ENCODE measurements around the gene GRN. TPM values are rescaled to one million over a fixed set of nuclear protein-coding genes. Genes with fewer than 3 reads are reported as not detected.
A peak's percentile ranks its signal among the peaks of the same experiment; 100 is the strongest.

Gene GRN
- total and polyA plus RNA-seq, 9 of the 15 experiments (the other 6 are each of a cell fraction or from before 2014, with no cell fraction given), result 5.4 to 75.3 (median 20.7) TPM

DNA sequence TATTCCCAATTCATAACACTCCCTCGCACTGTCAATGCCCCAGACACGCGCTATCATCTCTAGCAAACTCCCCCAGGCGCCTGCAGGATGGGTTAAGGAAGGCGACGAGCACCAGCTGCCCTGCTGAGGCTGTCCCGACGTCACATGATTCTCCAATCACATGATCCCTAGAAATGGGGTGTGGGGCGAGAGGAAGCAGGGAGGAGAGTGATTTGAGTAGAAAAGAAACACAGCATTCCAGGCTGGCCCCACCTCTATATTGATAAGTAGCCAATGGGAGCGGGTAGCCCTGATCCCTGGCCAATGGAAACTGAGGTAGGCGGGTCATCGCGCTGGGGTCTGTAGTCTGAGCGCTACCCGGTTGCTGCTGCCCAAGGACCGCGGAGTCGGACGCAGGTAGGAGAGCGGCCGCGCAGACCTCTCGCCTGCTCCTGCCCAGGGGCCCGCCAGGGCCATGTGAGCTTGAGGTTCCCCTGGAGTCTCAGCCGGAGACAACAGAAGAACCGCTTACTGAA lies at the start of gene GRN (continued):
- TF ChIP-seq REST (IDR thresholded peaks at IDR 0.05; ENCODE audit: borderline replicate concordance) (peak; percentile 87), REST (CRISPR knock-in tag; IDR thresholded peaks at IDR 0.05; ENCODE audit: low read depth) (no peak), ELF4 (CRISPR knock-in tag; IDR thresholded peaks at IDR 0.05) (0 out of 2 replicates have a peak, but pooled peaks have one; percentile 30), TAF7 (tag; IDR thresholded peaks at IDR 0.05) (peak; percentile 28; the same call in 1 of the 2 replicates), THRB (CRISPR knock-in tag; conservative IDR thresholded peaks at IDR 0.05) (no peak), ATF1 (CRISPR knock-in tag; IDR thresholded peaks at IDR 0.05) (no peak), ATF1 (tag; IDR thresholded peaks at IDR 0.05) (peak; percentile 83), RAD21 (CRISPR knock-in tag; conservative IDR thresholded peaks at IDR 0.05 in 1 of 2, IDR thresholded peaks at IDR 0.05 in 1 of 2) (no peak), RFX5 (IDR thresholded peaks at IDR 0.05; ENCODE audit: low read depth, low read length) (no peak), FOS (IDR thresholded peaks at IDR 0.05; ENCODE audit: extremely low read depth, insufficient read length) (peak; percentile 92), ZC3H4 (CRISPR knock-in tag; IDR thresholded peaks at IDR 0.05; ENCODE audit: borderline replicate concordance) (no peak), COPS2 (conservative IDR thresholded peaks at IDR 0.05) (no peak), ZBTB33 (CRISPR knock-in tag; IDR thresholded peaks at IDR 0.05) (0 out of 2 replicates have a peak, but pooled peaks have one; percentile 34), RNF2 (IDR thresholded peaks at IDR 0.05) (peak; percentile 40; the same call in 1 of the 2 replicates), SUPT5H (IDR thresholded peaks at IDR 0.05) (peak; percentile 73), ZNF311 (CRISPR knock-in tag; IDR thresholded peaks at IDR 0.05) (no peak)
- TF ChIP-seq, protein P1, sequence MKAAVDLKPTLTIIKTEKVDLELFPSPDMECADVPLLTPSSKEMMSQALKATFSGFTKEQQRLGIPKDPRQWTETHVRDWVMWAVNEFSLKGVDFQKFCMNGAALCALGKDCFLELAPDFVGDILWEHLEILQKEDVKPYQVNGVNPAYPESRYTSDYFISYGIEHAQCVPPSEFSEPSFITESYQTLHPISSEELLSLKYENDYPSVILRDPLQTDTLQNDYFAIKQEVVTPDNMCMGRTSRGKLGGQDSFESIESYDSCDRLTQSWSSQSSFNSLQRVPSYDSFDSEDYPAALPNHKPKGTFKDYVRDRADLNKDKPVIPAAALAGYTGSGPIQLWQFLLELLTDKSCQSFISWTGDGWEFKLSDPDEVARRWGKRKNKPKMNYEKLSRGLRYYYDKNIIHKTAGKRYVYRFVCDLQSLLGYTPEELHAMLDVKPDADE (conservative IDR thresholded peaks at IDR 0.05; ENCODE audit: control insufficient read depth, low read depth, low read length), result peak; percentile 72; the same call in 1 of the 2 replicates

Measured in K562 (cell line).